K562 (cell line): Measurements from ENCODE around the gene ADCY5. TPM values are rescaled to one million over a fixed set of nuclear protein-coding genes. Genes with fewer than 3 reads are reported as not detected.

ENCODE experiments used
- ATAC-seq: fragments of 200-7000 bp; cut with Tn5 transposase; 3 replicates; pipeline ENCODE4 v1.9.1; 2020; ENCODE audit warnings: moderate library complexity
- BruUV-seq: library from RNA; stranded (reverse); fragments of 400-500 nt; replicated peaks from 2 replicates; lab custom pipeline; 2021; lab: Mats Ljungman, UMichigan
- CTCF ChIA-PET: fragments of 300-600 bp; formaldehyde crosslinking; extraction: SDS; loops from one replicate; lab custom pipeline; 2021; ENCODE audit warnings: low intra/inter-chr PET ratio; lab: Yijun Ruan, JAX
- POLR2A ChIA-PET: fragments of 300-600, 350-650 bp; sonication (Branson Sonifier 250); formaldehyde crosslinking; extraction: SDS; loops from one replicate; lab custom pipeline; 2021; ENCODE audit warnings: antibody characterized with exemption, inconsistent platforms; lab: Yijun Ruan, JAX
- DNase-seq, 4 experiments: peaks; one replicate each; pipeline versions ENCODE4 v3.0.0 to v3.0.0-alpha.2; 2011 to 2018; ENCODE audit warnings: low spot score in 3 of 4, mixed read lengths in 3 of 4; ENCODE audit errors: extremely low read depth in 1 of 4
- FAIRE-seq: peaks from 2 replicates; lab custom pipeline; 2011; peaks lifted over from hg19 to GRCh38; lab: Jason Lieb, UNC
- H2AFZ ChIP-seq: 2 replicates; pipeline ENCODE4 v1.6.0; 2011; ENCODE audit warnings: low read depth, low read length, control low read depth, inconsistent platforms
- H3K27ac ChIP-seq: fragments of 200-600 bp; 3 replicates; pipeline ENCODE4 v1.8.0; 2011; ENCODE audit warnings: low read depth, mild to moderate bottlenecking, control low read depth, inconsistent platforms, low read length, moderate library complexity, mixed read lengths; ENCODE audit errors: extremely low read depth
- H3K27me3 ChIP-seq, 2 experiments: fragments of 300-600 bp in 1 of 2; 2 replicates in 1 of 2; 3 replicates in 1 of 2; pipeline versions ENCODE4 v1.6.0 to v1.8.0; 2011; ENCODE audit warnings: inconsistent platforms in 2 of 2, low read length in 2 of 2, mild to moderate bottlenecking in 1 of 2, mixed read lengths in 1 of 2, moderate library complexity in 1 of 2; ENCODE audit not compliant: control insufficient read depth in 2 of 2, insufficient read depth in 2 of 2
- H3K36me3 ChIP-seq: fragments of 300-600 bp; 3 replicates; pipeline ENCODE4 v1.8.0; 2011; ENCODE audit warnings: mild to moderate bottlenecking, low read length, inconsistent platforms; ENCODE audit not compliant: control insufficient read depth, insufficient read depth
- H3K4me1 ChIP-seq, 2 experiments: fragments of 200-600 bp in 1 of 2; replicated peaks in 1 of 2; 2 replicates in 1 of 2; 3 replicates in 1 of 2; pipeline versions ENCODE4 v1.5.1 to v1.8.0; 2011; ENCODE audit warnings: inconsistent platforms in 2 of 2, low read length in 2 of 2, mild to moderate bottlenecking in 1 of 2, mixed read lengths in 1 of 2, moderate library complexity in 1 of 2; ENCODE audit not compliant: control insufficient read depth in 2 of 2, insufficient read depth in 2 of 2
- H3K4me2 ChIP-seq: 2 replicates; pipeline ENCODE4 v1.6.1; 2011; ENCODE audit warnings: low read length, control low read depth, inconsistent platforms, mixed read lengths; ENCODE audit not compliant: insufficient read depth
- H3K4me3 ChIP-seq: fragments of 200-600 bp; sonication (generic), shearing (Covaris generic); 2 replicates; pipeline ENCODE4 v1.5.1; 2016; ENCODE audit warnings: control low read depth, inconsistent platforms
- H3K79me2 ChIP-seq: fragments of 200-600 bp; 3 replicates; pipeline ENCODE4 v1.8.0; 2011; ENCODE audit warnings: low read length, inconsistent platforms; ENCODE audit not compliant: control insufficient read depth, insufficient read depth
- H3K9ac ChIP-seq, 2 experiments: 2 replicates each; pipeline versions ENCODE4 v1.6.0 to v1.6.1; 2011; ENCODE audit warnings: low read depth in 2 of 2, low read length in 2 of 2, control low read depth in 1 of 2, inconsistent platforms in 1 of 2, mild to moderate bottlenecking in 1 of 2, mixed read lengths in 1 of 2; ENCODE audit not compliant: insufficient read depth in 1 of 2
- H3K9me1 ChIP-seq: one replicate; pipeline ENCODE4 v1.6.0; 2011; ENCODE audit warnings: inconsistent platforms, mild to moderate bottlenecking, low read length, moderate library complexity; ENCODE audit not compliant: control insufficient read depth, insufficient read depth
- H3K9me3 ChIP-seq: replicated peaks from 2 replicates; pipeline ENCODE4 v1.5.1; 2011; ENCODE audit warnings: low read depth, low read length, inconsistent platforms; ENCODE audit not compliant: control insufficient read depth, insufficient read depth
- H4K20me1 ChIP-seq: replicated peaks from 2 replicates; pipeline ENCODE4 v1.6.1; 2011; ENCODE audit warnings: low read length, inconsistent platforms, mixed read lengths; ENCODE audit not compliant: control insufficient read depth, insufficient read depth
- BRCA1 ChIP-seq, 2 experiments: fragments of 450-650 bp in 1 of 2; sonication (generic) in 1 of 2; formaldehyde crosslinking in 1 of 2; IDR thresholded peaks; 2 replicates each; pipeline versions ENCODE4 v1.5.0 to v1.6.1; 2017 to 2020; ENCODE audit warnings: mild to moderate bottlenecking in 1 of 2, missing genetic modification reagents in 1 of 2
- MNT ChIP-seq, 2 experiments: fragments of 450-650 bp; conservative IDR thresholded peaks; 2 replicates each; pipeline ENCODE4 v1.6.1; 2017; ENCODE audit warnings: mild to moderate bottlenecking in 2 of 2, moderate library complexity in 2 of 2
- ZBED1 ChIP-seq: IDR thresholded peaks from 2 replicates; pipeline ENCODE4 v1.6.1; 2014
- ZSCAN32 ChIP-seq: fragments of 450-650 bp; formaldehyde crosslinking; IDR thresholded peaks from 2 replicates; pipeline ENCODE4 v1.4.0; 2020; ENCODE audit warnings: mild to moderate bottlenecking, moderate library complexity
- WGBS: fragments of 100-300 bp; shearing (Covaris generic); methylation state at CpG from one replicate; pipeline ENCODE4 v1.1.6; 2016; ENCODE audit warnings: low coverage, mixed read lengths; ENCODE audit not compliant: insufficient coverage; ENCODE audit errors: missing lambda C conversion rate; 5-methylcytosine and 5-hydroxymethylcytosine counted together
- in situ Hi-C: fragments of 300-500 bp; cut with MboI; formaldehyde crosslinking; loops from 4 replicates; pipeline ENCODE4 v1.15.0; 2018; ENCODE audit warnings: inconsistent platforms, mixed read lengths
- intact Hi-C: fragments of 100-400 bp; cut with micrococcal nuclease; formaldehyde crosslinking; loops from 2 replicates; pipeline ENCODE4 v1.14.2; 2022
- polyA plus RNA-seq, 8 experiments: library from polyadenylated mRNA; depleted of rRNA in 4 of 8; stranded (reverse) in 5 of 8; unstranded in 3 of 8; fragments of >200 nt; fragmentation: Nextera tagmentation in 2 of 8; fragmentation: Illumina TruSeq in 1 of 8; extraction: Ambion mirVana in 2 of 8; extraction: Trizol in 1 of 8; gene quantifications; 2 replicates each; pipeline versions ENCODE4 v1.2.1 to v1.2.3, GENCODE V29; 2011 to 2014; ENCODE audit warnings: inconsistent platforms in 1 of 8, missing spikeins in 1 of 8
- total RNA-seq, 7 experiments: library from RNA; depleted of rRNA in 6 of 7; stranded (reverse); fragments of >200 nt in 6 of 7; fragmentation: Illumina TruSeq in 2 of 7; extraction: Trizol in 2 of 7; gene quantifications; 2 replicates each; pipeline versions ENCODE4 v1.2.1 to v1.2.3, GENCODE V29; 2011 to 2021; ENCODE audit warnings: low replicate concordance in 1 of 7
- TF ChIP-seq, protein P1 (sequence below): fragments of 450-650 bp; formaldehyde crosslinking; IDR thresholded peaks from 2 replicates; pipeline ENCODE4 v1.4.0; 2022; ENCODE audit warnings: mild to moderate bottlenecking, moderate library complexity

ADCY5 gene
- total and polyA plus RNA-seq, 9 of the 15 experiments (the other 6 are each of a cell fraction or from before 2014, with no cell fraction given), result under 0.01 TPM; not detected in 8

DNA sequence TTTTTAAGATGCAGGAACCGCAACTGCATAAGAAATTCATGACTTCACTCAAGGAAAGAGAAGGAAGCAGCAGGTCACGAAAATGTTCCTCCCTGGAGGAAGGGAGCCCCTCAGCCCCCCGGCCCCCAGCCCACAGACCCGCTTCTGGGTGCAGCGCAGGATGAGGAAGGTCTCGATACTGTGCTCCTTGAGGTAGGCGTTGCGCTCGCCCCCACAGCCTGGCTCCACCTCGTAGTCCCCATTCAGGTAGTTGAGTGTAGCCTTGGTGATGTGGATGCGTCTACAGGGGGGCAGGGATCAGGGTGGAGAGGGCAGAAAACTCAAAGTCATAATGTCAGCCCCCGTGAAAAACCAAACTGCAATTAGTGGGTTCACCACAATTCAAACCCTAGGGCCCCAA is 121.4 kb downstream of the ADCY5 start:
- no peak for ATAC-seq
- Histone ChIP-seq H4K20me1 (no peaks in the 10 kb centered on the region), H3K4me2 (no peak overlapping the region), H3K27me3 (peaks cover 5 to 44% of the 10 kb centered on the region in 2 experiments; a peak in 4 of 5 replicates), H3K79me2 (no peaks in the 10 kb centered on the region), H3K27ac (no peak overlapping the region)
- WGBS, result 0% methylated on average over 12 of the region's 12 CpGs
- in situ Hi-C loops, result no loop called here
- FAIRE-seq, result no peak
- BruUV-seq, result no TSS peak
- TF ChIP-seq ZSCAN32 (CRISPR knock-in tag) (no peak), ZBED1 (no peak), BRCA1 (IDR thresholded peaks at IDR 0.05) (no peak), BRCA1 (CRISPR knock-in tag; IDR thresholded peaks at IDR 0.05) (no peak), MNT (conservative IDR thresholded peaks at IDR 0.05) (no peak)
- TF ChIP-seq, protein P1, sequence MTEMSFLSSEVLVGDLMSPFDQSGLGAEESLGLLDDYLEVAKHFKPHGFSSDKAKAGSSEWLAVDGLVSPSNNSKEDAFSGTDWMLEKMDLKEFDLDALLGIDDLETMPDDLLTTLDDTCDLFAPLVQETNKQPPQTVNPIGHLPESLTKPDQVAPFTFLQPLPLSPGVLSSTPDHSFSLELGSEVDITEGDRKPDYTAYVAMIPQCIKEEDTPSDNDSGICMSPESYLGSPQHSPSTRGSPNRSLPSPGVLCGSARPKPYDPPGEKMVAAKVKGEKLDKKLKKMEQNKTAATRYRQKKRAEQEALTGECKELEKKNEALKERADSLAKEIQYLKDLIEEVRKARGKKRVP, result no peak
- TF ChIP-seq, all 486 proteins: peak for 0
- peaks cover 0 to 4% of the 10 kb centered on the region in 2 experiments; a peak in 1 of 5 replicates for H3K4me1 ChIP-seq
- DNase-seq, result no peak
- H3K9me1 ChIP-seq, result no peaks in the 10 kb centered on the region
- H3K36me3 ChIP-seq, result no peaks in the 10 kb centered on the region
- H3K4me3 ChIP-seq, result no peak overlapping the region
- CTCF ChIA-PET, result interaction anchor here (2.0 kb wide), 1 partner anchor 232 kb away, joined by 13 read pairs; no protein-coding TSS in a partner anchor
- H3K9me3 ChIP-seq, result no peaks in the 10 kb centered on the region
- H2AFZ ChIP-seq, result no peak overlapping the region
- POLR2A ChIA-PET, result no interaction called here
- H3K9ac ChIP-seq, result no peak overlapping the region
- intact Hi-C loops, result no loop called here
